ENCODE data around the gene PRTN3. TPM values are rescaled to one million over a fixed set of nuclear protein-coding genes. Genes with fewer than 3 reads are reported as not detected.
A peak's percentile ranks its signal among the peaks of the same experiment; 100 is the strongest.
"Not testable (repeated sequence)": the region's sequence is repeated elsewhere in the genome, so short reads cannot be mapped to it uniquely, and the experiment has no call there.

Gene PRTN3
- total RNA-seq, 1 experiment from 2014 or later, result 0.72 TPM

GRCh38 chr19:866769-867300 is 26.0 kb downstream of the PRTN3 start:
- DNase-seq (ENCODE audit: low spot score), result no peak

GRCh38 chr19:867301-867793 is 26.5 kb downstream of the PRTN3 start:
- no peak for DNase-seq (ENCODE audit: low spot score)

GRCh38 chr19:867855-868457 is 27.2 kb downstream of the PRTN3 start:
- no peak for DNase-seq (ENCODE audit: low spot score)

GRCh38 chr19:868458-869244 is 27.9 kb downstream of the PRTN3 start:
- no peak for DNase-seq (ENCODE audit: low spot score)

- peak; percentile 83 for DNase-seq (ENCODE audit: low spot score)
Measured at GRCh38 chr19:869245-870177, 28.7 kb downstream of the PRTN3 start.

- no peak for DNase-seq (ENCODE audit: low spot score)
Measured at GRCh38 chr19:870314-870713, 29.5 kb downstream of the PRTN3 start.

- no peak for DNase-seq (ENCODE audit: low spot score)
Measured at GRCh38 chr19:870963-871401, 30.2 kb downstream of the PRTN3 start.

GRCh38 chr19:871446-872265 is 30.9 kb downstream of the PRTN3 start:
- DNase-seq (ENCODE audit: low spot score), result no peak

GRCh38 chr19:872266-872951 is 31.6 kb downstream of the PRTN3 start:
- DNase-seq (ENCODE audit: low spot score), result no peak

- DNase-seq (ENCODE audit: low spot score), result no peak
Measured at GRCh38 chr19:873084-873483, 32.3 kb downstream of the PRTN3 start.

- no peak for DNase-seq (ENCODE audit: low spot score)
Measured at GRCh38 chr19:873561-874041, 32.8 kb downstream of the PRTN3 start.

GRCh38 chr19:875265-875879 is 34.6 kb downstream of the PRTN3 start:
- no peak for DNase-seq (ENCODE audit: low spot score)

GRCh38 chr19:876089-876488 is 35.3 kb downstream of the PRTN3 start:
- no peak for DNase-seq (ENCODE audit: low spot score)

- no peak for DNase-seq (ENCODE audit: low spot score)
Measured at GRCh38 chr19:876780-877314, 36.0 kb downstream of the PRTN3 start.

- not testable (repeated sequence) for DNase-seq (ENCODE audit: low spot score)
Measured at GRCh38 chr19:877992-878660, 37.3 kb downstream of the PRTN3 start.

- DNase-seq (ENCODE audit: low spot score), result not testable (repeated sequence)
Measured at GRCh38 chr19:878751-879561, 38.2 kb downstream of the PRTN3 start.

- DNase-seq (ENCODE audit: low spot score), result no peak
Measured at GRCh38 chr19:879711-880438, 39.1 kb downstream of the PRTN3 start.
